Suprapubic skin (tissue), 4 donors: ENCODE measurements around the gene PLAU.

Experiments used
- CTCF ChIP-seq, 2 donors: fragments of 200-600 bp in 1 of 2; fragments of 450-650 bp in 1 of 2; sonication (generic) in 1 of 2; IDR thresholded peaks; one replicate each; pipeline ENCODE4 v1.5.1; 2016 to 2019; ENCODE audit warnings: antibody characterized with exemption in 2 of 2, mild to moderate bottlenecking in 1 of 2, moderate library complexity in 1 of 2
- EP300 ChIP-seq: sonication (generic); formaldehyde crosslinking; IDR thresholded peaks from one replicate; pipeline ENCODE4 v1.6.1; 2017; ENCODE audit warnings: antibody characterized with exemption
- POLR2A ChIP-seq, 2 donors: fragments of 450-650 bp; IDR thresholded peaks; one replicate each; pipeline ENCODE4 v1.6.1; 2017; ENCODE audit warnings: antibody characterized with exemption in 2 of 2, mild to moderate bottlenecking in 2 of 2, moderate library complexity in 2 of 2
- POLR2AphosphoS5 ChIP-seq, 3 donors: sonication (generic); formaldehyde crosslinking; IDR thresholded peaks; one replicate each; pipeline ENCODE4 v1.6.1; 2017; ENCODE audit warnings: antibody characterized with exemption in 3 of 3

GRCh38 chr10:73944356-73945100, 33.6 kb downstream of the PLAU start:
- TF ChIP-seq POLR2A (IDR thresholded peaks at IDR 0.05) (no peak), CTCF (IDR thresholded peaks at IDR 0.05) (no peak), EP300 (no peak), POLR2AphosphoS5 (IDR thresholded peaks at IDR 0.05) (no peak)
